DMS153 treated with DMSO at 0.1 percent for 48 hours (cell line): ENCODE measurements around the gene DRICH1.
"Not testable (repeated sequence)": the region's sequence is repeated elsewhere in the genome, so short reads cannot be mapped to it uniquely, and the experiment has no call there.

Experiments used
- DNase-seq: peaks from one replicate; lab custom pipeline; 2025; ENCODE audit not compliant: unreplicated experiment; lab: John Stamatoyannopoulos, UW

The DRICH1 gene

DNA sequence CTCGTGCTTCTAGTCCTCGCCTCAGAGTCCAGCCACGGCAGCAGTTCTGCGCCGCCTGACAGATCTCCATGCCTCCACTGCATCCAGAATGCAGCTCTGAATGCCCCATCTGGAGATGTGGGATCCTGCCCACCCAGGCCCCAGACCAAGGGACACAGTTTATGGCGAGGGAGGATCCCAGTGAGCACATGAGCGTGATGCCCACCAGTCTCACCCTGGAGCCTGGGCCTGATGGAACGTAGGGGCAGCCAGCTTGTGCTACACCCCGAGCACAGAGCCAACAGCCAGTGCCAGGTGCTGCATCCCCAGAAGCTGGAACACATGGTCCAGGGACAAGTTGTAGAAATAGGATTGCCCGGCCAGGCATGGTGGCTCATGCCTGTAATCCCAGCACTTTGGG lies 62.4 kb downstream of the DRICH1 start:
- DNase-seq: no peak

DNA sequence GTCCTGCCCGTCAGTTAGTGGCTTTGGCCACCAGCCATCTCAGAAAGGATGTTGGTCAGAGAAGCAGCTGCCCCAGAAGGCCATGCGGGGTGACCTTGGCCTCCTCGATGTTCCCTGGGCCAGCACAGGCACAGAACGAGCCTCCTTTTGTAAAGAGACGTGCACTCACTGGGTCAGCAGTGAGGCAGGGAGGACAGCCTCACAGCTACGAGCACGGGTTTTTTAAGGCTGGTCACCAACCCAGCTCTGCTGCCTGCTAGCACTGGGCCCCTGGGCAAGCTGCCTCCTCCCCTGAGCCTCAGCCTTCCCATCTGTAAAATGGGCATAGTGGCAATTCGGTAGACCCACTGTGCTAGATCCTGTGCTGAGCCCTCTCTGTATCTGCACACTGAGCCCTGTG lies 62.8 kb downstream of the DRICH1 start:
- DNase-seq: no peak

DNA sequence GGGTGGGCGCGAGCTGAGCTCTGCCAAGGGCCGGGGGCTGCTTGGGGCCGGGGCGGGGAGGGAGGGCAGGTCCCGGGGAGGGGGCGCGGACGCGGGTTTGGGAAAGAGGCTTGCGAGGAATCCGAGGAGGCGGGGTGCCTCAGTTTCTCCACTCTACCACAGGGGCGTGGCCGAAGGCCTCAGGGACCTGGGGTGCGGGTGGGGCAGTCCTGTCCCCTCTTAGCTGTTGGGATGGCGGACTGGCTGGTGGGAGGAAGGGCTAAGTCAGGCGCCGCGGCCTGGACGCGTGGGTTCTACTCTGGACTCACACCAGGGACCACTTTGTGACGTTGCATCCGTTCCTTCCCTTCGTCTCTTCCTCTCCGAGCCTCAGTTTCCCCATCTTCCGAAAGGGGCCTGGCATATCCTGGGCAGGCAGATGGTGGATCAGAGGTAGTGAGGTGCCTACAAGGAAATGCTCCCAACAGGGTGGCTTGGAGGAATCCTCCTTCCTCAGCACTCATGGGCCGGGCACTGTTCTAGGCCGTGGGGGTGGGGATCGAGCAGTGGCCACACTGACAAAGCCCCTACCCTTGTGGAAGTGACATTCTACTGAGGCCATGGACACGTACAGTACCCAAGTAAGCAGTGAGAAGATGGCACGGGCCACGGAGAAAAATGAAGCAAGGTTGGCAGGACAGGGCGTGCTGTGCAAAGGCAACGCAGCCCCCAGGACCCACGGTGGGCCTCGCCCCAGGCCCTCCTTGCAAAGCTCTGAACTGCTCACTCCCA lies 65.2 kb downstream of the DRICH1 start:
- no peak for DNase-seq

DNA sequence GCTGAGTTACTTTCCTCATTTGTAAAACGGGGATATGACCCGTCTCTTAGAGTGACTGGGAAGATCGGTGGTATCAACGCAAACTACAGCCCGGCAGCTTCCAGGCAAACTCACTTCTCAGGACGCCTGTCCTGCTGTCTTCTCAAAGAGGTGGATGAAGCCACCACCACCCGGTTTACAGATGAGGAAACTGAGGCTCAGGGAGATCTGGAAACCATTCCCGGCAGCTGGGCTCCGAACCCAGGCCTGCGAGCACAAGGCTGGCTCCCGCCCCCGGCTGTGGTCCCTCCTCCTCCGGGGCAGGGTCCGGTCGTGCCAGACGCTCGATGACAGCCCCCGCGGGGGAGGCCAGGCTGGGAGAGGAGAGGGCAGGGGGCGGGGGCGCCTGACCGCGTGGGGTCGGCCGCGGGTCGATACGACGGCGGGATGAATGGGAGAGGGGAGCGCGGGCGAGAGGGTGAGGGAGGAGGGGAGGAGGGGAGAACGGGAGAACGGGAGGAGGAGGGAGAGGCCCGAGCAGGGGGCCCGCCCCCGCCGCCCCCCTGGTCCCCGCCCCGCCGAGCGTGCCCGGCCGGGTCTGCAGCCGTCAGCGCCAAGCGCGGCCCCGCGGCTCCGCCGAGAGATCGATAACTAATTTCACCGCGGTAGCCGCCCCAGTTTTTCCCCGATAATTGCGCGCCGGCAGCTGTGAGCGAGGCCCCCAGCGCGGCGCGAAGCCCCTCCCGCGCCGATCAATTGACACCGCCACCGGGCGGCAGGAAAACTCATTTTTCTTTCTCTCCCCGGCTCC lies 66.0 kb downstream of the DRICH1 start:
- DNase-seq: no peak

DNA sequence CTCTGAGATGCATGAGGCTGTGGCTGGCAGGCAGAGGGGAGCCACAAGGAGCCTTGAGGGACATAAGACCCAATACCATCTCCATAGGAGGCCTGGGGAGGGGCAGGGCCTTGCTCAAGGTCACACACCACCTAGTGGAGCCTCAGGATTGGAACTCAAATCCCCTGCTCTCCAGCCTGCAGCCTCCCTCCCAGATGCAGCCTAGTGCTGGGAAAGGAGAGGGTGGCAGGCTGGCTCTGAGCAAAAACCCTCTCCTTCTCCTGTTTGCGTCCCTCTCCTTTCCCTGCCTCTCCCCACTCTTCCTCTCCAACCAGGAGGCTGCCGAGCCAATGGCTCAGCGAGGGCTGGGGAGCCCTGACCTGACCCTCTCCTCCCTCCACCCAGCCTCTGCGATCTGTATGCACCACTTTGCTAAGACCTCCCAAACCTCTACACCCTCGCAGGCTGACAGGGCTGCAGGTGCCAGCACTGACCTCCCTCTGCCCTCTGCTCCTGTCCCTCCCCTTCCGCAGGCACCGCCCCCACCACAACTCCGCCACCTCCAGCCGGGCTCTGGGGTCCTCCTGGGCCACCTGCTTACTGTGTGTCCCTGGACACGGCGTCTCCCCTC lies 66.7 kb downstream of the DRICH1 start:
- DNase-seq: no peak

DNA sequence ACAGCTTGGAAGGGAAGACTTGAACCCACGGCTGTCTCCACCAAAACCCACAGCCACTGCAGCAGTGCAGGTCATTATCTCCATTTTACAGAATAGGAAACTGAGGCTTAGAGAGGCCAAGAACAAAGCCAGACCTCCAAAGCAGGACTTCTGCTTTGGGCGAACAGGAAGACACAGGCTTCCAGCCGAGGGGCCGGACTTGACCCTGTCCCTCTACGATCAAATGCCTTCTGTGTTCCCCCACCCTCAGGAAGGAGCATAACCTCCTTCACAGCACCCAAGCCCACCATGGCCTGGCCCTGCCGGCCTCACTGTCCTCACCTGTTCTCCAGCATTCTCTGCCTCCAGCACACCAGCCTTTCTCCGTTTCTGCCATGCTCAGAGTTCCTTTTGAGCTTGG lies 67.8 kb downstream of the DRICH1 start:
- DNase-seq: no peak

DNA sequence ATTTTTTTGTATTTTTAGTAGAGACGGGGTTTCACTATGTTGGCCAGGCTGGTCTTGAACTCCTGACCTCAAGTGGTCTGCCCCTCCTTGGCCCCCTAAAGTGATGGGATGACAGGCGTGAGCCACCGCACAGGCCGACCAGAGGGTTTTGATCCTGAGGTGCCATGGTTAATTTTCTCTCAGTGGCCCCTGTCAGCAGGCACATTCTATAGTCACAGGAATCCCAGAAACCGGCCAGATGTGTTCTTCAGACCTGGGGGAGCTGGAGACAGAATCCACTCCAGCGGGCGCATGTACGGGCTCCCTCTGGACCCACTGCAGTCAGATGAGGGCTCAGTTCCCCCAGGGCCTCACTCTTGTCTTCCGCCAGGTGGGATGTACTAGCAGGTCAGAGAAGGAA lies 69.0 kb downstream of the DRICH1 start:
- DNase-seq: no peak

DNA sequence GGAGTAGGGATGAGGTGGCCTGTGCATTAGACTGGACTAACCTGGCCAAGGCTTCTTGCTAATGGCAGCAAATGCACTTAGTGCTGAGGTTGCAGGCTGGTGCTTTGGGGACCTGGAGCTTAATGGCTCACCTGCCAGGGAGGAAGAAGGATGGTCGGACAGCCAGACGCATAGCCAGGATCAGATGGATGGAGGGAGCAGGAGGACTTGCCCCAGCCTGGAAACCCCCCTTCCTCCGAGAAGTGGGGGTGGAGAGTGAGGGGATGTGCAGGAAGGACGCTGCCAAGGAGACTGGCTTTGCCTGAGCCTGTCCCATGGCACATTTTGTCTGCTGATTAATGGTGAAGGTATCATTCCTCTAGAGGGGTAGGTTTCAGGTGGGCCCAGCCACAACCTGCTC lies 69.9 kb downstream of the DRICH1 start:
- no peak for DNase-seq

DNA sequence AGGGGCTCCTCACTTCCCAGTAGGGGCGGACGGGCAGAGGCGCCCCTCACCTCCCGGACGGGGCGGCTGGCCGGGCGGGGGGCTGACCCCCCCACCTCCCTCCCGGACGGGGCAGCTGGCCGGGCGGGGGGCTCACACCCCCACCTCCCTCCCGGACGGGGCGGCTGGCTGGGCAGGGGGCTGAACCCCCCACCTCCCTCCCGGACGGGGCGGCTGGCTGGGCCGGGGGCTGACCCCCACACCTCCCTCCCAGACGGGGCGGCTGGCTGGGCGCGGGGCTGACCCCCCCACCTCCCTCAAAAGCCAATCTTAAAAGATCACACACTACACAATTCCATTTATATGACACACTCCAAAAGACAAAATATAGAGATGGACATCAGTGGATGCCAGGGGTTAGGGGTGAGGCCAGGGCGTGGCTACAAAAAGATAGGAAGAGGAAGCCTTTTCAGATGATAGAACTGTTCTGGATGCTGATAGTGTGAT lies 71.1 kb downstream of the DRICH1 start:
- not testable (repeated sequence) for DNase-seq

DNA sequence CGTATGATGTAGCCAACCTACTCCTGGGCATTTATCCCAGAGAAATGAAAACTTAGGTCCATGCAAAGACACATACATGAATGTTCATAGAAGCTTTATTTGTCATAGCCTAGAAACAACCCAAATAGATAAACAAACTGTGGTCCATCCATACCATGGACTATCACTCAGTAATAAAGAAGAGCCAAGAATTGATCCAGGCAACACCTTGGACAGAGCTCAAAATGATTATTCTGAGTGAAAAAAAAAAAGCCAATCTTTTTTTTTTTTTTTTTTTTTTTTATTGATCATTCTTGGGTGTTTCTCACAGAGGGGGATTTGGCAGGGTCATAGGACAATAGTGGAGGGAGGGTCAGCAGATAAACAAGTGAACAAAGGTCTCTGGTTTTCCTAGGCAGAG lies 71.9 kb downstream of the DRICH1 start:
- not testable (repeated sequence) for DNase-seq
